KMS-11 (cell line): ENCODE results near the gene PEX19.

ENCODE experiments used
- H2AFZ ChIP-seq: fragments of 200-600 bp; sonication (generic); 2 replicates; pipeline ENCODE4 v1.6.1; 2016; ENCODE audit warnings: antibody characterized with exemption, mixed run types, low read depth
- H3K27ac ChIP-seq: fragments of 200-600 bp; sonication (generic); 2 replicates; pipeline ENCODE4 v1.6.1; 2016; ENCODE audit warnings: mild to moderate bottlenecking, mixed run types
- H3K27me3 ChIP-seq: fragments of 200-600 bp; sonication (generic); 2 replicates; pipeline ENCODE4 v1.6.1; 2017; ENCODE audit warnings: mild to moderate bottlenecking, low read depth, mixed run types, moderate library complexity; ENCODE audit not compliant: insufficient read depth
- H3K36me3 ChIP-seq: fragments of 200-600 bp; sonication (generic); 2 replicates; pipeline ENCODE4 v1.6.1; 2017; ENCODE audit warnings: mild to moderate bottlenecking, mixed run types; ENCODE audit not compliant: insufficient read depth
- H3K4me1 ChIP-seq: fragments of 200-600 bp; sonication (generic); 2 replicates; pipeline ENCODE4 v1.6.1; 2016; ENCODE audit warnings: mild to moderate bottlenecking, low read depth, mixed run types; ENCODE audit not compliant: poor library complexity, severe bottlenecking
- H3K4me2 ChIP-seq: fragments of 200-600 bp; sonication (generic); 2 replicates; pipeline ENCODE4 v1.7.0; 2016; ENCODE audit warnings: mild to moderate bottlenecking, mixed run types
- H3K4me3 ChIP-seq: fragments of 200-600 bp; sonication (generic); IDR thresholded peaks from 2 replicates; pipeline ENCODE4 v1.6.1; 2017; ENCODE audit warnings: low read depth, low read length, mixed read lengths; ENCODE audit not compliant: insufficient read depth
- H3K79me2 ChIP-seq: fragments of 200-600 bp; sonication (generic); 2 replicates; pipeline ENCODE4 v1.6.1; 2016; ENCODE audit warnings: low read depth, mixed run types; ENCODE audit not compliant: insufficient read depth
- H3K9ac ChIP-seq: fragments of 200-600 bp; sonication (generic); 2 replicates; pipeline ENCODE4 v1.6.1; 2016; ENCODE audit warnings: mild to moderate bottlenecking, mixed run types
- H4K20me1 ChIP-seq: fragments of 200-600 bp; sonication (generic); 2 replicates; pipeline ENCODE4 v1.6.1; 2016; ENCODE audit warnings: mild to moderate bottlenecking, mixed run types; ENCODE audit not compliant: insufficient read depth
- TF ChIP-seq, protein P1 (sequence below): fragments of 200-600 bp; sonication (generic); conservative IDR thresholded peaks from 2 replicates; pipeline ENCODE4 v1.6.1; 2017; ENCODE audit warnings: low read depth, mild to moderate bottlenecking, antibody characterized with exemption, low read length, moderate library complexity, mixed read lengths

PEX19 gene

DNA sequence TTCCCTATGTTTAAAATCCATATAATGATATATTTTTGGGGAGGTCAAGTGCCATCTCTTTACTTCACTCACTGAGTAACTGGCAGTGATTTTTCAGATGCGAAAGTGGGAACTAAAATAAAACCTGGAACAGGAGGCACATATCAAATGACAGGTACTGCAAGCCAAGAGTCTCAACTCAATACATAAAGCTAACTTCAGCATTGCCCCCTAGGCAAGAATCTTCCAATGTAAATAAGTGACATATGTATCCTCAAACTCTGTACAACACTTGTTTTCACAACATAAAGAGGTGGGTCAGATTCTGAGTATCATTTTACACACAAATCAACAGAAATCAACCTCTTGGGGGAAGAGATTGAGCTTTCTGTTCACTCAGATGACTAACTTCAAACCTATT is 40.7 kb downstream of the PEX19 start:
- Histone ChIP-seq H3K79me2 (peaks cover 53% of the 10 kb centered on the region), H3K27ac (no peak overlapping the region), H3K36me3 (peaks cover 6% of the 10 kb centered on the region; the same call in 1 of the 2 replicates)

DNA sequence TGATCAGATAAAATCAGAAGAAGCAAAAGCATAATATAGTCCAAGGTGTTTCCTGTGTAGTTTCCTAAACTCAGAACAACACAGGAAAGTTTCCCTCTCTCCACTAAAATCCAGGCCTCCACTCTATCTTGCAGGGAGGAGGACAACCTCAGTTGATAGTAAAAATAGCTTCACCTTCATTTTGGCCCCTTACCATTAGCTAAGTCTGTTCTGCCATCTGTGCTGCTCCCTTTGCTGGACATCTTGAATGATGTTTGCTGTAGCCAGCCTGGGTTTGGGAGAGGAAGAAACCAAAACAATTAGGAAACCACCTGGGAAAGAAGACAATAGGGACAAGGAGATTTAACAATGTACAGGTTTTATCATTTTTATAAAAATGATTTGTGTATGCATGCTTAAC is 41.2 kb downstream of the PEX19 start:
- no peaks in the 10 kb centered on the region for H3K27me3 ChIP-seq
- H3K9ac ChIP-seq: no peak overlapping the region
- TF ChIP-seq, protein P1, sequence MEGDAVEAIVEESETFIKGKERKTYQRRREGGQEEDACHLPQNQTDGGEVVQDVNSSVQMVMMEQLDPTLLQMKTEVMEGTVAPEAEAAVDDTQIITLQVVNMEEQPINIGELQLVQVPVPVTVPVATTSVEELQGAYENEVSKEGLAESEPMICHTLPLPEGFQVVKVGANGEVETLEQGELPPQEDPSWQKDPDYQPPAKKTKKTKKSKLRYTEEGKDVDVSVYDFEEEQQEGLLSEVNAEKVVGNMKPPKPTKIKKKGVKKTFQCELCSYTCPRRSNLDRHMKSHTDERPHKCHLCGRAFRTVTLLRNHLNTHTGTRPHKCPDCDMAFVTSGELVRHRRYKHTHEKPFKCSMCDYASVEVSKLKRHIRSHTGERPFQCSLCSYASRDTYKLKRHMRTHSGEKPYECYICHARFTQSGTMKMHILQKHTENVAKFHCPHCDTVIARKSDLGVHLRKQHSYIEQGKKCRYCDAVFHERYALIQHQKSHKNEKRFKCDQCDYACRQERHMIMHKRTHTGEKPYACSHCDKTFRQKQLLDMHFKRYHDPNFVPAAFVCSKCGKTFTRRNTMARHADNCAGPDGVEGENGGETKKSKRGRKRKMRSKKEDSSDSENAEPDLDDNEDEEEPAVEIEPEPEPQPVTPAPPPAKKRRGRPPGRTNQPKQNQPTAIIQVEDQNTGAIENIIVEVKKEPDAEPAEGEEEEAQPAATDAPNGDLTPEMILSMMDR: no peak
- no peak overlapping the region for H2AFZ ChIP-seq
- no peak overlapping the region for H3K4me3 ChIP-seq
- H3K4me1 ChIP-seq: peaks cover 55% of the 10 kb centered on the region
- H3K4me2 ChIP-seq: no peak overlapping the region
- H3K27ac ChIP-seq: no peak overlapping the region; the same call in 1 of the 2 replicates
- no peaks in the 10 kb centered on the region; the same call in 1 of the 2 replicates for H4K20me1 ChIP-seq
- H3K79me2 ChIP-seq: peaks cover 48% of the 10 kb centered on the region
- peaks cover 7% of the 10 kb centered on the region; the same call in 1 of the 2 replicates for H3K36me3 ChIP-seq

More for the DNA sequence above, 40.7 kb downstream of the PEX19 start:
- TF ChIP-seq, protein P1: no peak
- no peaks in the 10 kb centered on the region; the same call in 1 of the 2 replicates for H4K20me1 ChIP-seq
- H2AFZ ChIP-seq: no peak overlapping the region
- H3K4me2 ChIP-seq: no peak overlapping the region
- no peak overlapping the region for H3K9ac ChIP-seq
- no peak overlapping the region for H3K4me3 ChIP-seq
- H3K4me1 ChIP-seq: peaks cover 55% of the 10 kb centered on the region
- H3K27me3 ChIP-seq: no peaks in the 10 kb centered on the region

DNA sequence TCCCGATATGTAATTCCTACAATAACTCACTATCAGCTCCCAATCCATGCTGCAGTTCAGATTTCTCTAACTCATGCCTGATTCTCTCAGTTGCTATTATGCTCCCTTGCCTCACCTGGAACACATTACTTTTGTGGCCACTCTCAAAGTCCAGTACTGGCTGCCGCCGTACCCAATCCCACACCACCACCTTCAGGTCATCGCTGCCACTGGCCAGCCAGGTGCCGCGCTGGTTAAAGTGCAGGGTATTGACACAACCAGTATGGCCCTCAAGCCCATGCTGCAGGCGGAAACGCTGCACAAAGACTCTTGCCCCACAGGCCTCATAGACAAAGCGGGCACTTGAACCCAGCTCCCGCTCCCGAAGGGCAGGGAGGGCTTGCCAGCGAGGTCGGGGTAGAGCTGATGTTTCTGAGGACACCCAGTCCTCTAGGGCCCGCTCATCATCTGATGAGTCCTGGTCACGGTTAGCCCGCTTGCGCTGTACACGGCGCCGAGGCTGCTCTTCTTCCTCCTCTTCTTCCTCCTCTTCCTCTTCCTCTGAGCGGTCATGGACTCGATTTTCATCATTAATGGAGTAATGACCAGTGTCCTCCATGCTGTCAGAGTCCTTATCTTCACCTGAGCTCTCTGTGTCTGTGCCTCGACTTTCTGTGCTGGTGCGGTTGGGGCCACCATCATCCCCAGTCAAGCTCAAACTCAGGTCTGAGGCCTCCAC is 45.2 kb downstream of the PEX19 start:
- Histone ChIP-seq H3K79me2 (peaks cover 8% of the 10 kb centered on the region; the same call in 1 of the 2 replicates), H3K27ac (no peak overlapping the region), H3K36me3 (peaks cover 25% of the 10 kb centered on the region; the same call in 1 of the 2 replicates), H3K9ac (no peak overlapping the region), H4K20me1 (no peaks in the 10 kb centered on the region), H3K4me2 (no peak overlapping the region; the same call in 1 of the 2 replicates), H3K27me3 (no peaks in the 10 kb centered on the region), H3K4me3 (no peak overlapping the region), H3K4me1 (peaks cover 47% of the 10 kb centered on the region), H2AFZ (no peak overlapping the region)
- TF ChIP-seq, protein P1: no peak

DNA sequence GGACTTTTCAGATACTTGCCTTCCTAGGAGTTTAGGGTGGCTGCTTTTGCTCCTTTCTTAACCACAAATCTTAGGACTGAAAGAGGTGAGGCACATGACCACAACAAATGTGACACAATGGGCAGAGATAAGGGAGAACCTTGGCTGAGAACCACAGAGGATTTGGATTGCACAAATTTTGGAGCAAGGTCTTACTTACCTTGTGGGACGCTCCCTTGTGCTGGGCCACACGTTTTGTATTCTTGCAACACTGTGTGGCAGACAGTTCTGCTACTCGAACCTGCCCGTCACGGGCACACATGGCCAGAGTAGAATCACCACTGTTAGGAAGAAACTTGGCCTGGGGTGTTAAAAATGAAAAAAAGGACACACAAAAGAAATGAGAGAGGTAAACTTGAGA is 46.5 kb downstream of the PEX19 start:
- Histone ChIP-seq H3K4me3 (peak overlapping the region; percentile 57), H2AFZ (no peak overlapping the region), H3K27ac (peak overlapping the region; percentile 36), H4K20me1 (no peaks in the 10 kb centered on the region), H3K27me3 (no peaks in the 10 kb centered on the region), H3K36me3 (peaks cover 25% of the 10 kb centered on the region; the same call in 1 of the 2 replicates), H3K9ac (no peak overlapping the region), H3K4me2 (peak overlapping the region; percentile 35), H3K79me2 (no peaks in the 10 kb centered on the region), H3K4me1 (peaks cover 35% of the 10 kb centered on the region)
- TF ChIP-seq, protein P1: no peak
